IMR-90 (cell line): ENCODE data around the gene TSPEAR. TPM values are rescaled to one million over a fixed set of nuclear protein-coding genes. Genes with fewer than 3 reads are reported as not detected.

Experiments used
- ATAC-seq: fragments of 200-7000 bp; cut with Tn5 transposase; 2 replicates; pipeline ENCODE4 v1.9.1; 2020; ENCODE audit warnings: low read depth, mild to moderate bottlenecking, moderate library complexity
- BruUV-seq: library from RNA; stranded (reverse); fragments of 400-500 nt; replicated peaks from 2 replicates; lab custom pipeline; 2021; lab: Mats Ljungman, UMichigan
- CTCF ChIA-PET: fragments of 300-600 bp; formaldehyde crosslinking; extraction: SDS; loops from one replicate; lab custom pipeline; 2021; ENCODE audit warnings: antibody characterized with exemption; lab: Yijun Ruan, JAX
- POLR2A ChIA-PET: fragments of 300-600 bp; sonication (Branson Sonifier 250); formaldehyde crosslinking; loops from one replicate; lab custom pipeline; 2022; ENCODE audit warnings: antibody characterized with exemption; ENCODE audit not compliant: unreplicated experiment; lab: Charles Lee
- DNase-seq: peaks from one replicate; pipeline ENCODE4 v3.0.0; 2013
- H2AFZ ChIP-seq: replicated peaks from 2 replicates; pipeline ENCODE3; 2013; ENCODE audit warnings: low read length, mild to moderate bottlenecking; ENCODE audit not compliant: poor library complexity
- H2AK5ac ChIP-seq: 2 replicates; pipeline ENCODE4 v1.6.1; 2013; ENCODE audit warnings: low read depth, low read length, inconsistent platforms
- H2AK9ac ChIP-seq: replicated peaks from 2 replicates; pipeline ENCODE3; 2013; ENCODE audit warnings: mild to moderate bottlenecking, low read depth, low read length, moderate library complexity; ENCODE audit not compliant: poor library complexity
- H2BK120ac ChIP-seq: 2 replicates; pipeline ENCODE4 v1.6.1; 2013; ENCODE audit warnings: low read depth, low read length, inconsistent platforms
- H2BK15ac ChIP-seq: 3 replicates; pipeline ENCODE4 v1.6.1; 2013; ENCODE audit warnings: low read depth, low read length, inconsistent platforms
- H2BK20ac ChIP-seq: 2 replicates; pipeline ENCODE4 v1.6.1; 2013; ENCODE audit warnings: low read depth, mild to moderate bottlenecking, inconsistent platforms, low read length, moderate library complexity
- H2BK5ac ChIP-seq: 2 replicates; pipeline ENCODE4 v1.6.1; 2013; ENCODE audit warnings: mild to moderate bottlenecking, low read depth, low read length, inconsistent platforms; ENCODE audit not compliant: poor library complexity, severe bottlenecking
- H3K14ac ChIP-seq: replicated peaks from 2 replicates; pipeline ENCODE4 v1.6.1; 2013; ENCODE audit warnings: low read depth, low read length, inconsistent platforms
- H3K18ac ChIP-seq: 2 replicates; pipeline ENCODE4 v1.6.1; 2013; ENCODE audit warnings: low read depth, low read length, control low read depth
- H3K23ac ChIP-seq: 2 replicates; pipeline ENCODE4 v1.6.1; 2013; ENCODE audit warnings: low read depth, low read length, inconsistent platforms
- H3K27ac ChIP-seq: 2 replicates; pipeline ENCODE4 v1.5.1; 2013; ENCODE audit warnings: mild to moderate bottlenecking, control low read depth, low read length; ENCODE audit not compliant: insufficient read depth
- H3K27me3 ChIP-seq: 2 replicates; pipeline ENCODE4 v1.6.1; 2013; ENCODE audit warnings: low read length; ENCODE audit not compliant: control insufficient read depth, insufficient read depth
- H3K36me3 ChIP-seq: 2 replicates; pipeline ENCODE4 v1.6.1; 2013; ENCODE audit warnings: low read length, mixed read lengths; ENCODE audit not compliant: control insufficient read depth, insufficient read depth
- H3K4ac ChIP-seq: 2 replicates; pipeline ENCODE4 v1.6.1; 2013; ENCODE audit warnings: low read depth, low read length, inconsistent platforms
- H3K4me1 ChIP-seq: 2 replicates; pipeline ENCODE4 v1.6.1; 2013; ENCODE audit warnings: low read length, mixed read lengths; ENCODE audit not compliant: control insufficient read depth, insufficient read depth
- H3K4me2 ChIP-seq: 2 replicates; pipeline ENCODE4 v1.6.1; 2013; ENCODE audit warnings: low read depth, mild to moderate bottlenecking, control low read depth, low read length, moderate library complexity
- H3K4me3 ChIP-seq: 2 replicates; pipeline ENCODE4 v1.5.1; 2013; ENCODE audit warnings: low read depth, mild to moderate bottlenecking, control low read depth, low read length, moderate library complexity; ENCODE audit not compliant: insufficient read depth
- H3K56ac ChIP-seq: 2 replicates; pipeline ENCODE4 v1.6.1; 2013; ENCODE audit warnings: low read length, inconsistent platforms; ENCODE audit not compliant: insufficient read depth; ENCODE audit errors: extremely low read depth
- H3K79me1 ChIP-seq, 2 experiments: 2 replicates each; pipeline ENCODE4 v1.6.1; 2013; ENCODE audit warnings: low read length in 2 of 2, inconsistent platforms in 1 of 2, low read depth in 1 of 2
- H3K9ac ChIP-seq: 2 replicates; pipeline ENCODE4 v1.6.1; 2013; ENCODE audit warnings: low read depth, low read length, control low read depth
- H3K9me1 ChIP-seq: 2 replicates; pipeline ENCODE4 v1.6.1; 2013; ENCODE audit warnings: low read length, inconsistent platforms; ENCODE audit not compliant: insufficient read depth
- H3K9me3 ChIP-seq: 2 replicates; pipeline ENCODE4 v1.6.1; 2013; ENCODE audit warnings: low read length; ENCODE audit not compliant: control insufficient read depth, insufficient read depth
- H4K20me1 ChIP-seq: 2 replicates; pipeline ENCODE4 v1.6.1; 2013; ENCODE audit warnings: low read length, inconsistent platforms; ENCODE audit not compliant: insufficient read depth
- H4K5ac ChIP-seq: 2 replicates; pipeline ENCODE4 v1.6.1; 2013; ENCODE audit warnings: mild to moderate bottlenecking, low read depth, low read length, control low read depth
- H4K8ac ChIP-seq, 2 experiments: 2 replicates each; pipeline ENCODE4 v1.6.1; 2013; ENCODE audit warnings: low read depth in 2 of 2, low read length in 2 of 2, control low read depth in 1 of 2, inconsistent platforms in 1 of 2
- H4K91ac ChIP-seq: 2 replicates; pipeline ENCODE4 v1.6.1; 2013; ENCODE audit warnings: low read depth, low read length, inconsistent platforms; ENCODE audit not compliant: insufficient read depth
- BHLHE40 ChIP-seq: fragments of 150-350 bp; IDR thresholded peaks from 2 replicates; pipeline ENCODE4 v1.6.1; 2016; ENCODE audit warnings: mild to moderate bottlenecking, low read depth, low read length
- CEBPB ChIP-seq: IDR thresholded peaks from 2 replicates; pipeline ENCODE4 v1.6.1; 2012; ENCODE audit warnings: low read depth, low read length, improper control_type of control experiment
- CHD1 ChIP-seq: IDR thresholded peaks from 2 replicates; pipeline ENCODE4 v1.6.1; 2012; ENCODE audit warnings: low read depth, low read length, improper control_type of control experiment
- CTCF ChIP-seq: conservative IDR thresholded peaks from 2 replicates; pipeline ENCODE4 v1.5.1; 2012; ENCODE audit warnings: mild to moderate bottlenecking, low read depth, low read length, improper control_type of control experiment
- ELK1 ChIP-seq: fragments of 150-350 bp; IDR thresholded peaks from 2 replicates; pipeline ENCODE4 v1.6.1; 2016; ENCODE audit warnings: low read depth, mild to moderate bottlenecking, low read length, moderate library complexity, borderline replicate concordance
- FOS ChIP-seq: fragments of 150-350 bp; IDR thresholded peaks from 2 replicates; pipeline ENCODE4 v1.6.1; 2016; ENCODE audit warnings: low read depth, low read length
- MAFK ChIP-seq: IDR thresholded peaks from 2 replicates; pipeline ENCODE4 v1.6.1; 2012; ENCODE audit warnings: low read depth, low read length, improper control_type of control experiment
- MAZ ChIP-seq: IDR thresholded peaks from 2 replicates; pipeline ENCODE4 v1.6.1; 2012; ENCODE audit warnings: low read depth, mild to moderate bottlenecking, low read length, improper control_type of control experiment, moderate library complexity, borderline replicate concordance
- POLR2A ChIP-seq: IDR thresholded peaks from 2 replicates; pipeline ENCODE4 v1.6.1; 2012; ENCODE audit warnings: mild to moderate bottlenecking, low read depth, low read length
- RAD21 ChIP-seq: IDR thresholded peaks from 2 replicates; pipeline ENCODE4 v1.6.1; 2012; ENCODE audit warnings: low read length, improper control_type of control experiment
- RCOR1 ChIP-seq: IDR thresholded peaks from 2 replicates; pipeline ENCODE4 v1.6.1; 2012; ENCODE audit warnings: mild to moderate bottlenecking, low read length, improper control_type of control experiment; ENCODE audit not compliant: insufficient replicate concordance
- USF2 ChIP-seq: fragments of 150-350 bp; IDR thresholded peaks from 2 replicates; pipeline ENCODE4 v1.6.1; 2017; ENCODE audit warnings: mild to moderate bottlenecking, antibody characterized with exemption, low read length, low read depth
- WGBS, 2 experiments: methylation state at CpG; one replicate each; pipeline versions ENCODE4 v1.1.5 to v1.1.7; 2013; ENCODE audit warnings: missing lambda C conversion rate in 2 of 2; ENCODE audit not compliant: insufficient read length in 1 of 2; ENCODE audit errors: extremely low coverage in 2 of 2; 5-methylcytosine and 5-hydroxymethylcytosine counted together
- dilution Hi-C: fragments of 300-500 bp; cut with HindIII; formaldehyde crosslinking; loops from one replicate; pipeline ENCODE4 v1.14.3; 2018; ENCODE audit warnings: low sequenced_read_pairs; ENCODE audit not compliant: unreplicated experiment
- in situ Hi-C: fragments of 300-500 bp; cut with MboI; formaldehyde crosslinking; loops from 3 replicates; pipeline ENCODE4 v1.14.3; 2019; ENCODE audit warnings: low sequenced_read_pairs, inconsistent platforms, mixed read lengths
- intact Hi-C: fragments of 100-400 bp; cut with micrococcal nuclease; formaldehyde crosslinking; loops from 2 replicates; pipeline ENCODE4 v1.10.0; 2022
- polyA plus RNA-seq, 3 experiments: library from polyadenylated mRNA; depleted of rRNA; stranded (reverse); fragments of >200 nt; gene quantifications; 2 replicates each; pipeline ENCODE4 v1.2.3, GENCODE V29; 2012; ENCODE audit warnings: low replicate concordance in 1 of 3
- total RNA-seq: library from RNA; depleted of rRNA; stranded (reverse); fragments of >200 nt; gene quantifications from 2 replicates; pipeline ENCODE4 v1.2.3, GENCODE V29; 2012

Gene TSPEAR
- total and polyA plus RNA-seq, 2 of the 4 experiments (the other 2 are of a cell fraction), result not detected

GRCh38 chr21:44712203-44713028 is 1.0 kb upstream of the TSPEAR start:
- H2BK20ac ChIP-seq, result no peak overlapping the region
- H3K9me3 ChIP-seq, result no peaks in the 10 kb centered on the region
- H4K91ac ChIP-seq, result no peak overlapping the region
- no peak overlapping the region for H2BK5ac ChIP-seq
- H3K18ac ChIP-seq, result no peak overlapping the region
- dilution Hi-C loops (no loop called here), in situ Hi-C loops (no loop called here), intact Hi-C loops (loop anchor here (10.0 kb wide), 1 partner anchor 58 kb away; the partner anchor contains the start of genes KRTAP12-3 and KRTAP12-4)
- H3K14ac ChIP-seq, result no peak overlapping the region
- H2BK15ac ChIP-seq, result no peak overlapping the region
- H3K4ac ChIP-seq, result no peak overlapping the region
- H4K5ac ChIP-seq, result no peak overlapping the region
- H4K20me1 ChIP-seq, result no peaks in the 10 kb centered on the region
- ChIA-PET CTCF (no interaction called here), POLR2A (no interaction called here)
- no peak overlapping the region for H3K9ac ChIP-seq
- no peak overlapping the region for H2AK9ac ChIP-seq
- H3K36me3 ChIP-seq, result no peaks in the 10 kb centered on the region
- H3K4me1 ChIP-seq, result peaks cover 1% of the 10 kb centered on the region; the same call in 1 of the 2 replicates
- BruUV-seq, result no TSS peak
- H3K4me3 ChIP-seq, result no peak overlapping the region
- H3K9me1 ChIP-seq, result no peaks in the 10 kb centered on the region
- peaks cover 76% of the 10 kb centered on the region for H3K27me3 ChIP-seq
- TF ChIP-seq ELK1, result no peak
- TF ChIP-seq CTCF, result no peak
- no peak for TF ChIP-seq CEBPB
- no peak for TF ChIP-seq RAD21
- no peak for TF ChIP-seq FOS
- TF ChIP-seq MAZ, result no peak
- TF ChIP-seq POLR2A, result no peak
- TF ChIP-seq USF2, result no peak
- TF ChIP-seq RCOR1, result no peak
- TF ChIP-seq CHD1, result no peak
- TF ChIP-seq MAFK, result no peak
- TF ChIP-seq BHLHE40, result no peak
- H3K56ac ChIP-seq, result no peak overlapping the region
- H3K4me2 ChIP-seq, result no peak overlapping the region
- ATAC-seq (no peak), DNase-seq (no peak)
- H2AK5ac ChIP-seq, result no peak overlapping the region
- no peak overlapping the region for H4K8ac ChIP-seq
- no peaks in the 10 kb centered on the region for H3K79me1 ChIP-seq
- no peak overlapping the region for H3K27ac ChIP-seq
- H2BK120ac ChIP-seq, result no peak overlapping the region
- no peak overlapping the region for H2AFZ ChIP-seq
- no peak overlapping the region for H3K23ac ChIP-seq
- WGBS, 2 experiments, result 0% methylated on average over 1 of the region's 22 CpGs; no CpG with 5 or more reads in 1 of the 2 experiments
